Mucosa of rectum (tissue), 2 donors: ENCODE measurements around the gene LMAN1L.

Source experiments
- H3K27ac ChIP-seq, 2 donors: one replicate each; pipeline ENCODE4 v1.7.0; 2013; ENCODE audit warnings: inconsistent platforms in 2 of 2, low read depth in 2 of 2, low read length in 2 of 2
- H3K27me3 ChIP-seq, 2 donors: one replicate each; pipeline ENCODE4 v1.7.0; 2013; ENCODE audit warnings: low read length in 2 of 2; ENCODE audit not compliant: control insufficient read depth in 2 of 2, insufficient read depth in 2 of 2
- H3K36me3 ChIP-seq, 2 donors: one replicate each; pipeline ENCODE4 v1.7.0; 2013; ENCODE audit warnings: low read length in 2 of 2; ENCODE audit not compliant: control insufficient read depth in 2 of 2, insufficient read depth in 2 of 2
- H3K4me1 ChIP-seq, 2 donors: one replicate each; pipeline ENCODE4 v1.7.0; 2013; ENCODE audit warnings: low read length in 2 of 2, mild to moderate bottlenecking in 1 of 2; ENCODE audit not compliant: control insufficient read depth in 2 of 2, insufficient read depth in 2 of 2
- H3K4me3 ChIP-seq, 2 donors: one replicate each; pipeline ENCODE4 v1.7.0; 2013; ENCODE audit warnings: low read length in 2 of 2
- H3K9ac ChIP-seq, 2 donors: one replicate each; pipeline ENCODE4 v1.7.0; 2013; ENCODE audit warnings: low read length in 2 of 2, low read depth in 1 of 2, mild to moderate bottlenecking in 1 of 2
- H3K9me3 ChIP-seq, 2 donors: one replicate each; pipeline ENCODE4 v1.7.0; 2013; ENCODE audit warnings: low read length in 2 of 2; ENCODE audit not compliant: control insufficient read depth in 2 of 2
- donor health status: healthy.
- donor health status: Normal muscosa, but diverticular disease.

Gene LMAN1L

GRCh38 chr15:74812533-74812932, at the start of gene LMAN1L:
Gene LMAN1L (plus strand): TSS chr15:74812835. CDS start chr15:74812855, 20 bp downstream.
- no peaks in the 10 kb centered on the region for H3K9me3 ChIP-seq
- no peaks in the 10 kb centered on the region for H3K27me3 ChIP-seq
- no peaks in the 10 kb centered on the region for H3K36me3 ChIP-seq
- H3K9ac ChIP-seq: no peak within 1 kb of the TSS
- no peak within 1 kb of the TSS for H3K27ac ChIP-seq
- H3K4me3 ChIP-seq: no peak within 1 kb of the TSS
- peaks cover 29 to 38% of the 10 kb centered on the region in 2 donors for H3K4me1 ChIP-seq

- Histone ChIP-seq H3K9me3 (no peaks in the 10 kb centered on the region), H3K27me3 (no peaks in the 10 kb centered on the region), H3K27ac (no peak overlapping the region), H3K36me3 (no peaks in the 10 kb centered on the region), H3K4me3 (no peak overlapping the region), H3K9ac (no peak overlapping the region), H3K4me1 (peaks cover 0 to 2% of the 10 kb centered on the region in 2 donors)
Observed at GRCh38 chr15:74763416-74763815, 49.2 kb upstream of the LMAN1L start.

GRCh38 chr15:74767167-74768098, 45.2 kb upstream of the LMAN1L start:
- Histone ChIP-seq H3K9me3 (no peaks in the 10 kb centered on the region), H3K4me3 (no peak overlapping the region), H3K36me3 (no peaks in the 10 kb centered on the region), H3K27ac (no peak overlapping the region), H3K27me3 (peaks cover 0 to 3% of the 10 kb centered on the region in 2 donors), H3K4me1 (peaks cover 2% of the 10 kb centered on the region in 2 donors), H3K9ac (no peak overlapping the region)

- Histone ChIP-seq H3K4me3 (no peak overlapping the region), H3K27me3 (peaks cover 0 to 3% of the 10 kb centered on the region in 2 donors), H3K9ac (no peak overlapping the region), H3K9me3 (no peaks in the 10 kb centered on the region), H3K36me3 (no peaks in the 10 kb centered on the region), H3K27ac (no peak overlapping the region), H3K4me1 (peaks cover 2% of the 10 kb centered on the region in 2 donors)
Observed at GRCh38 chr15:74768099-74768770, 44.4 kb upstream of the LMAN1L start.

DNA sequence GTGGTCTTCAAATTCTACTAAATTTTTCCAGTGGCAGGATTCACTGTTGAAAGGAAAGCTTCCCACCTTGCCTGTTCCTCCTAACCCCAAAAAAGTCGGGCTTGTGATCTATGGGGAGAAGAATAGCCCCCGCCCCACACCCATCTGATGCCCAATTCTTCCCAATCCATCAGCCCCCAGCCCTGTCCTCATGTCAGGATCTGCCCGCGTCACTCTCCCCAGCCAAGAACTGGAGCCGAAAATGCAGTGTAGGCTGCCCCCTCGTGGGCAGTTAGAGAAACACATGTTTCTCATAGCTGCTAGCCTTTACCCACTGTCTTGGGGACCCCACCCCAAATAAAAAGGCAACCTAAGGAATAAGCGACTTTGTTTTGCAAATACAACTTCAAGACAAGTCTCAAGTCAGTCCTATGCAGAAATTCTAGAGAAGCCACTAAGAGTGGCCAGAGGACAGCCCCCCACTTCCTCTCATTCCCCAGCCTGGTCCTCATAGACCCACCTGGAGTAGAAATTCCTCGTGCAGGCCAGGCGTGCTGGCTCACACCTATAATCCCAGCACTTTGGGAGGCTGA, 43.8 kb upstream of the LMAN1L start:
- H3K36me3 ChIP-seq: no peaks in the 10 kb centered on the region
- H3K27me3 ChIP-seq: peaks cover 0 to 3% of the 10 kb centered on the region in 2 donors
- H3K4me1 ChIP-seq: peaks cover 6 to 8% of the 10 kb centered on the region in 2 donors
- no peak overlapping the region for H3K27ac ChIP-seq
- H3K9ac ChIP-seq: no peak overlapping the region
- no peak overlapping the region for H3K4me3 ChIP-seq
- H3K9me3 ChIP-seq: no peaks in the 10 kb centered on the region

DNA sequence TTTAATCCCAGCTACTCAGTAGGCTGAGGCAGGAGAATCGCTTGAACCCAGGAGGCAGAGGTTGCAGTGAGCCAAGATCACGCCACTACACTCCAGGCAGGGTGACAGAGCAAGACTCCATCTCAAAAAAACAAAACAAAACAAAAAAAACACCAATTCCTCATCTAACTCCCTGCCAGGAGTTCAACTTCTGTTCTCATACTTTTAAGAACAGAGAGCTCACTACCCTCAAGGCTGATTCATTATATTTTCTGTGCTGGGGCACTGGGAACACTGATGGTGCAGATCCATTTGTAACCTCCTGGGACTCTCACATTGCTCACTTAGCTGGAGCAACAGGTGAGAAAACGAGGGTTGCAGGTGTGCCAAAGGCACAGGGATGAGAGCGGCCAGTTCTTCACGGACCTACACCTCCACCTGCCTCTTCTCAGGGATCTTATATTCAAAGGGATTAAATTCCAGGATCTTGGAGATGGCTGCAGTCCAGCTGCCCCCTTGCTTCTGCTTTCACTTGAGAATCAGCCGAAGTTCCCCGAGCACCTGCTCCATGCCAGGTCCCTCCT, 43.1 kb upstream of the LMAN1L start:
- Histone ChIP-seq H3K27ac (no peak overlapping the region), H3K36me3 (no peaks in the 10 kb centered on the region), H3K27me3 (peaks cover 0 to 3% of the 10 kb centered on the region in 2 donors), H3K9ac (no peak overlapping the region), H3K4me1 (peaks cover 10 to 12% of the 10 kb centered on the region in 2 donors), H3K9me3 (no peaks in the 10 kb centered on the region), H3K4me3 (no peak overlapping the region)

DNA sequence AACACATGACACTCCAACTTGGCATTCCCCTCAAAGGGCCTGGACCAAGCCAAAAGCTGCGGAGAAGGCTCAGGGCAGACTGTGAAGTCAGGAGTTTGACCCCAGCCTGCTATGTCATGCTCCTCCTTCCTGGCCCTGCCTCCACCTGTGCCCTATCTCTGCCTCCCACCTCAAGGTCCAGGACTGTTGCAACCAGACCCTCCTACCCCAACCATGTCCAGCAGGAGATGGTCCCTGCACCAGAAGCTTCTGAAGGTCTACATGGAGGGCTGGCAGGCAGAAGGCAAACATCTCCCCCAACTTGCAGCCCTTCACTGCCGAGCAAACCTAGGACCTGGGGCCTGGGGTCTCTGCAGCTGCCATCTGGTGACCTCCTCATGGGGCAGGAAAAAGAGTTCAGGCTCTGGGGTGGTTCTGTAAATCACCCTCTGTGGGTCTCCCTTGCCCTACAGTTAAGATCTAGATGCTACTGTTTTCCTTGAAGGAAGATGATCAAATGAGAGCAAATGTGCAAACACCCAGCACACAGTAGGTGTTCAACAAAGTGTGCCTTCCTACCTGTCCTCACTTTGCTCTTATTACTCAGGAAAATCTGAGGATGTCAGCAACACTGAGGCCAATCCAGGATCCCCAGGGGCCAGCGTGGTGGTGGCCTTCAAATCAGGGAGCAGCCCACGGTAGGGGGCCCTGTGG, 42.3 kb upstream of the LMAN1L start:
- no peak overlapping the region for H3K27ac ChIP-seq
- H3K9me3 ChIP-seq: no peaks in the 10 kb centered on the region
- H3K9ac ChIP-seq: no peak overlapping the region
- peaks cover 15 to 17% of the 10 kb centered on the region in 2 donors for H3K4me1 ChIP-seq
- H3K27me3 ChIP-seq: peaks cover 0 to 3% of the 10 kb centered on the region in 2 donors
- H3K36me3 ChIP-seq: no peaks in the 10 kb centered on the region
- no peak overlapping the region for H3K4me3 ChIP-seq

DNA sequence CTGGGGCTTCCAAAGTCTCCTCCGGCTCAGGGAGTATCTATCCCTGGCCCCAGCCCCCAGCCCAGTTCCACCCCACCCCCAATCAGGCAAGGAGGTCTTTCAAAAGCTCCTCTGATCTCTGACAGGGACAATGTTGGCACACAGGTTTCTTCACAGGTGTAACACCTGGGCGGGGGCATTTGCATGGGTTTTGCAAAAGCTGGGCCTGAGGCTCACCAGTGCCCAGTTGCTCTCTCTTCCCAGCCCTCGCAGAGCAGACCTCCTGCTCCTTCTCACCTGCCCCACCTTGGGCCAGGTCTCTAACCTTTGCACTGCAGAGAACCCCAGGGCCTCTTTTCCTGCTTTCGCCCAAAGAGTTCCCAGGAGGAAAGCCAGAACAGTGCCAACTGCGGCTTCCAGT, 39.3 kb upstream of the LMAN1L start:
- Histone ChIP-seq H3K27ac (peak overlapping the region; percentile 16 to 58), H3K36me3 (no peaks in the 10 kb centered on the region), H3K27me3 (peaks cover 0 to 3% of the 10 kb centered on the region in 2 donors), H3K9me3 (no peaks in the 10 kb centered on the region), H3K4me1 (peaks cover 34 to 35% of the 10 kb centered on the region in 2 donors), H3K4me3 (no peak overlapping the region), H3K9ac (peak overlapping the region; percentile 30 to 41)

GRCh38 chr15:74773731-74774252, 38.8 kb upstream of the LMAN1L start:
- Histone ChIP-seq H3K27me3 (peaks cover 0 to 3% of the 10 kb centered on the region in 2 donors), H3K27ac (peak overlapping the region; percentile 16 to 58), H3K36me3 (no peaks in the 10 kb centered on the region), H3K4me3 (no peak overlapping the region), H3K4me1 (peaks cover 39 to 40% of the 10 kb centered on the region in 2 donors), H3K9me3 (no peaks in the 10 kb centered on the region), H3K9ac (peak overlapping the region; percentile 30 to 41)
